Hepatocyte (in vitro differentiated cells): Measurements from ENCODE around the gene OSBPL10.

Experiments
- EZH2 ChIP-seq: fragments of 200-600 bp; sonication (generic); IDR thresholded peaks from 2 replicates; pipeline ENCODE4 v1.6.1; 2016; ENCODE audit warnings: antibody characterized with exemption, mild to moderate bottlenecking, borderline replicate concordance
- EZH2phosphoT487 ChIP-seq: fragments of 200-600 bp; sonication (generic); IDR thresholded peaks from one replicate; pipeline ENCODE4 v1.6.1; 2018; ENCODE audit warnings: antibody characterized with exemption, mild to moderate bottlenecking, low read depth, moderate library complexity; ENCODE audit not compliant: unreplicated experiment, severe bottlenecking
- TF ChIP-seq, protein P1 (sequence below): fragments of 200-600 bp; sonication (generic); IDR thresholded peaks from 2 replicates; pipeline ENCODE4 v1.5.1; 2016; ENCODE audit warnings: antibody characterized with exemption, mild to moderate bottlenecking; ENCODE audit not compliant: poor library complexity

DNA sequence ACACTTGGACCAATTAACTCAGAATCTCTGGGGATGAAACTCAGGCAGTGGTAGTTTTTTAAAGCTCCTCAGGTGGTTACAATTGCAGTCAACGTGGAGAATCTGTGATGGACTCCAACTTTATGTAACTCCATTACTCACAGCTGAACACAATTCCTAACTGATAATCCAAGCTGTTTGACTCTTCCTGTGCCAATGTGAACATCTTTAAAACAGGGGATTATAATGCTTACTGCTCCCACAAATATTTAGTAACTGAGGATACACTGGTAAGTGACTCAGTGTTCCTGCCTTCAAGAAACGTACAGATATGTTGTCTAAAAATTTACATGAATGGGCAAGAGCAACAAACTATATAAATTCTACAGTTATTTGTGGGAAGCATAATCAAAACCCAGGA is 85.6 kb downstream of the OSBPL10 start:
- TF ChIP-seq, protein P1, sequence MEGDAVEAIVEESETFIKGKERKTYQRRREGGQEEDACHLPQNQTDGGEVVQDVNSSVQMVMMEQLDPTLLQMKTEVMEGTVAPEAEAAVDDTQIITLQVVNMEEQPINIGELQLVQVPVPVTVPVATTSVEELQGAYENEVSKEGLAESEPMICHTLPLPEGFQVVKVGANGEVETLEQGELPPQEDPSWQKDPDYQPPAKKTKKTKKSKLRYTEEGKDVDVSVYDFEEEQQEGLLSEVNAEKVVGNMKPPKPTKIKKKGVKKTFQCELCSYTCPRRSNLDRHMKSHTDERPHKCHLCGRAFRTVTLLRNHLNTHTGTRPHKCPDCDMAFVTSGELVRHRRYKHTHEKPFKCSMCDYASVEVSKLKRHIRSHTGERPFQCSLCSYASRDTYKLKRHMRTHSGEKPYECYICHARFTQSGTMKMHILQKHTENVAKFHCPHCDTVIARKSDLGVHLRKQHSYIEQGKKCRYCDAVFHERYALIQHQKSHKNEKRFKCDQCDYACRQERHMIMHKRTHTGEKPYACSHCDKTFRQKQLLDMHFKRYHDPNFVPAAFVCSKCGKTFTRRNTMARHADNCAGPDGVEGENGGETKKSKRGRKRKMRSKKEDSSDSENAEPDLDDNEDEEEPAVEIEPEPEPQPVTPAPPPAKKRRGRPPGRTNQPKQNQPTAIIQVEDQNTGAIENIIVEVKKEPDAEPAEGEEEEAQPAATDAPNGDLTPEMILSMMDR: no peak
- TF ChIP-seq EZH2 (no peak), EZH2phosphoT487 (no peak)
